Inflammatory macrophage treated with lipopolysaccharide for 1 hour (primary cell): ENCODE results near the gene C6orf89.

Experiments
- DNase-seq, 2 donors: peaks; one replicate each; pipeline ENCODE4 v3.0.0-alpha.2; 2020 to 2022

Gene C6orf89

GRCh38 chr6:36853325-36853724, 32.4 kb upstream of the C6orf89 start:
- DNase-seq, result peak; percentile 92 to 94

GRCh38 chr6:36855750-36856149, 30.0 kb upstream of the C6orf89 start:
- DNase-seq, result no peak

- DNase-seq, result no peak
Observed at GRCh38 chr6:36856277-36856676, 29.5 kb upstream of the C6orf89 start.

- no peak for DNase-seq
Observed at GRCh38 chr6:36857325-36857724, 28.4 kb upstream of the C6orf89 start.

- DNase-seq, result no peak
Observed at GRCh38 chr6:36858407-36858981, 27.3 kb upstream of the C6orf89 start.

GRCh38 chr6:36860126-36860525, 25.6 kb upstream of the C6orf89 start:
- DNase-seq, result no peak

- no peak for DNase-seq
Observed at GRCh38 chr6:36862164-36862847, 23.4 kb upstream of the C6orf89 start.

- DNase-seq, result no peak
Observed at GRCh38 chr6:36862848-36863382, 22.8 kb upstream of the C6orf89 start.

- no peak for DNase-seq
Observed at GRCh38 chr6:36863670-36864540, 21.8 kb upstream of the C6orf89 start.

- no peak for DNase-seq
Observed at GRCh38 chr6:36865835-36866234, 19.9 kb upstream of the C6orf89 start.

- DNase-seq, result no peak
Observed at GRCh38 chr6:36867471-36868224, 18.1 kb upstream of the C6orf89 start.

- no peak for DNase-seq
Observed at GRCh38 chr6:36871686-36872085, 14.1 kb upstream of the C6orf89 start.

GRCh38 chr6:36873115-36873514, 12.6 kb upstream of the C6orf89 start:
- no peak for DNase-seq

- peak in 1 of 2 donors; percentile 23 for DNase-seq
Observed at GRCh38 chr6:36873612-36874442, 11.9 kb upstream of the C6orf89 start.

- peak; percentile 83 to 89 for DNase-seq
Observed at GRCh38 chr6:36874443-36875249, 11.1 kb upstream of the C6orf89 start, which contains the start of gene PPIL1. Gene PPIL1 (minus strand): TSS chr6:36874803. CDS start chr6:36874772, 31 bp downstream.

GRCh38 chr6:36875250-36875633, 10.5 kb upstream of the C6orf89 start:
- DNase-seq, result no peak

GRCh38 chr6:36884610-36885009, 1.1 kb upstream of the C6orf89 start:
- no peak for DNase-seq

- DNase-seq, result no peak
Observed at GRCh38 chr6:36886950-36887618, 1.3 kb downstream of the C6orf89 start.

- no peak for DNase-seq
Observed at GRCh38 chr6:36888115-36888643, 2.4 kb downstream of the C6orf89 start.
